ENCODE measurements around the gene MTG2. TPM values are rescaled to one million over a fixed set of nuclear protein-coding genes. Genes with fewer than 3 reads are reported as not detected.
"Not testable (repeated sequence)": the region's sequence is repeated elsewhere in the genome, so short reads cannot be mapped to it uniquely, and the experiment has no call there.

MTG2 gene
- total RNA-seq, 2 donors from 2014 or later = 40.0 to 53.0 TPM

DNA sequence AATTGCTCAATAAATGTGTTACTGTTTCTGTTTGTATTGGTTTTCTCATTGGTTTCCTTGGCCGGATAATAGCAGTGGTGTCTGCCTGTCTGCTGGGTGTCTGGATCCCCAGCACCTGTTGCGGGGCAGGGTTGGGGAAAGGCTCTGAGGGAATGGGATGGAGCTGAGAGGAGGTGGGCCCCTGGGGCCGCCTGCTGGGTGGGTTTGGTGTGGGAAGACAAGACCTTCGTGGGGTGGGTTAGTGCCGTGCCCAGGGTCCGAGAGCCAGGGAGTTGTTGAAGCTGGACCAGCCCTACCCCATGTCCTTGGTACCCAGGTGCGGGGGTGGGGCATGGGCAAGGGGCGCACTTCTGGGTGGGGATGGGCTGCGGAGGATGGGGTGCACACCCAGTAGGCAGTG lies 35.3 kb upstream of the MTG2 start:
- Histone ChIP-seq H3K4me1 (replicated peaks) (peaks cover 5% of the 10 kb centered on the region), H3K27ac (no peak overlapping the region), H3K36me3 (no peaks in the 10 kb centered on the region), H3K4me3 (no peak overlapping the region), H3K9me3 (no peaks in the 10 kb centered on the region), H3K27me3 (replicated peaks; ENCODE audit: insufficient read depth) (no peaks in the 10 kb centered on the region)
- TF ChIP-seq, protein P1, sequence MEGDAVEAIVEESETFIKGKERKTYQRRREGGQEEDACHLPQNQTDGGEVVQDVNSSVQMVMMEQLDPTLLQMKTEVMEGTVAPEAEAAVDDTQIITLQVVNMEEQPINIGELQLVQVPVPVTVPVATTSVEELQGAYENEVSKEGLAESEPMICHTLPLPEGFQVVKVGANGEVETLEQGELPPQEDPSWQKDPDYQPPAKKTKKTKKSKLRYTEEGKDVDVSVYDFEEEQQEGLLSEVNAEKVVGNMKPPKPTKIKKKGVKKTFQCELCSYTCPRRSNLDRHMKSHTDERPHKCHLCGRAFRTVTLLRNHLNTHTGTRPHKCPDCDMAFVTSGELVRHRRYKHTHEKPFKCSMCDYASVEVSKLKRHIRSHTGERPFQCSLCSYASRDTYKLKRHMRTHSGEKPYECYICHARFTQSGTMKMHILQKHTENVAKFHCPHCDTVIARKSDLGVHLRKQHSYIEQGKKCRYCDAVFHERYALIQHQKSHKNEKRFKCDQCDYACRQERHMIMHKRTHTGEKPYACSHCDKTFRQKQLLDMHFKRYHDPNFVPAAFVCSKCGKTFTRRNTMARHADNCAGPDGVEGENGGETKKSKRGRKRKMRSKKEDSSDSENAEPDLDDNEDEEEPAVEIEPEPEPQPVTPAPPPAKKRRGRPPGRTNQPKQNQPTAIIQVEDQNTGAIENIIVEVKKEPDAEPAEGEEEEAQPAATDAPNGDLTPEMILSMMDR (IDR thresholded peaks at IDR 0.05) = no peak
- TF ChIP-seq POLR2AphosphoS5 (IDR thresholded peaks at IDR 0.05) = no peak
- no peak for TF ChIP-seq POLR2A (IDR thresholded peaks at IDR 0.05)
- intact Hi-C loops (cut with DNase I) = loop anchor here (10.0 kb wide), 1 partner anchor 237 kb away; the partner anchor contains the start of gene RPS21
- no peak for DNase-seq (ENCODE audit: low spot score)
- 95% methylated on average over 9 of the region's 9 CpGs for WGBS

GRCh38 chr20:62148383-62148782 lies 34.4 kb upstream of the MTG2 start:
- not testable (repeated sequence) for DNase-seq (ENCODE audit: low spot score); H3K27me3 ChIP-seq (replicated peaks; ENCODE audit: insufficient read depth); H3K36me3 ChIP-seq; H3K9me3 ChIP-seq; H3K4me3 ChIP-seq; H3K4me1 ChIP-seq (replicated peaks); H3K27ac ChIP-seq
- intact Hi-C loops (cut with DNase I) = loop anchor here (10.0 kb wide), 1 partner anchor 236 kb away; the partner anchor contains the start of gene RPS21
- 94% methylated on average over 10 of the region's 10 CpGs for WGBS

DNA sequence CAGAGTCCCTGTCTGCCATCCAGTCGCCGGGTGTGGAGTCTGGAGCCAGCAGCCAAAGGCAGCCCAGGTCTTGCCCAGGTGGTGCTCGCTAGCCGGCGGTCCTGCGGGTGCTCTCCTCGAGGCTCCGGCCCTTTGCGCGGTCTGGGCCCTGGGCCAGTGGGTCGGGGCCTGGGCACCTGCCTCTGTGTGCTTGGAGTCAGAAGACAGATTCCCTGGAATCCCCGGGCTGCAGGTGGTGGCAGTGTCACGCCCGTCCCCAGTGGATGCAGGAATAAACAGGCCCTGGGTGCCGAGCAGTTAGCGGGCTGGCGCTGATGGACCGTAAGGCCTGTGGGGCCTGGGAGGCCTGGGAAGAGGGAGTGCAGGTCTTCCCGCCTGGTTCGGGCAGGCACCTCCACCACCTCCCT lies 33.9 kb upstream of the MTG2 start:
- 67% methylated on average over 20 of the region's 20 CpGs for WGBS
- no peak for TF ChIP-seq POLR2A (IDR thresholded peaks at IDR 0.05)
- no peak for TF ChIP-seq POLR2AphosphoS5 (IDR thresholded peaks at IDR 0.05)
- TF ChIP-seq, protein P1 (IDR thresholded peaks at IDR 0.05) = no peak
- Histone ChIP-seq H3K4me1 (replicated peaks) (peaks cover 5% of the 10 kb centered on the region), H3K27me3 (replicated peaks; ENCODE audit: insufficient read depth) (no peaks in the 10 kb centered on the region), H3K9me3 (no peaks in the 10 kb centered on the region), H3K36me3 (no peaks in the 10 kb centered on the region), H3K27ac (no peak overlapping the region), H3K4me3 (no peak overlapping the region)
- intact Hi-C loops (cut with DNase I) = loop anchor here (10.0 kb wide), 1 partner anchor 236 kb away; the partner anchor contains the start of gene RPS21
- no peak for DNase-seq (ENCODE audit: low spot score)

DNA sequence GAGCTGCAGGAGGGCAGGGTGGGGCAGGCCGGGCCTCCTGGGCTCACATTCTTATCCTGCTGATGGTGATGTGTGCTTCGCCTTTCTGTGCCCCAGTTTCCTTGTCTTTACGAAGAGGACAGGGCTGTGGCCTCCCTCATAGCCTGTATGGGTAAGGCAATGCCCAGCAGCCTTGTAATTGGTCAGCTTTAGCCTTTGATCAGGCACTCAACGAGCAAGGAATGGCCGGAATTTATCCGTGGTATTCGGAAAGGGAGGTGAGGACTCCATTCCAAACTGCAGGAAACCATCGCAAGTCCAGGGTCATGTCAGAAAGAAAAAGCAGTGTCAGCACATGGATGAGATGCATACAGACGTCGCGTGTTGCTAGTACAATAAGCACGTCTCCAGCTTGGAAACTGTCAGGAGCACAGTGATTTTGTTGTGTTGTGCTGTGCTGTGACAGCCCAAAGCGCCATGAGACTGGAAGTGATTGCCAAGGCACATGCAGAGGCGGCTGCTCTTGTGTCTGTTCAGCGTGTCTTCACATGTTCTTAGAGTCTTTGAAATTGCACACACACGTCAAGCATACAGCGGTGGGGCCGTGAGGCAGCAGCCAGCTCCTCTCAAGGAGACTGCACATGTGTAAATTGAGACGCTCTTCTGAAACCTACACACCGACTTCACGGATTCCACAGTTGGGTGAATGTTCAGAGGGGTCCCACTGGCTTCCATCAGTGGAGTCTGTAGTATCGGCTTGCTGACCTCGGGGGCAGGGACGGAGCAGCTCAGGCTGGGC lies 33.1 kb upstream of the MTG2 start:
- no peaks in the 10 kb centered on the region for H3K27me3 ChIP-seq (replicated peaks; ENCODE audit: insufficient read depth)
- no peak overlapping the region for H3K4me3 ChIP-seq
- H3K9me3 ChIP-seq = no peaks in the 10 kb centered on the region
- intact Hi-C loops (cut with DNase I) = loop anchor here (10.0 kb wide), 1 partner anchor 235 kb away; the partner anchor contains the start of gene RPS21
- no peaks in the 10 kb centered on the region for H3K36me3 ChIP-seq
- no peak overlapping the region for H3K27ac ChIP-seq
- DNase-seq (ENCODE audit: low spot score) = peak; percentile 56
- WGBS = 45% methylated on average over 24 of the region's 24 CpGs
- H3K4me1 ChIP-seq (replicated peaks) = peaks cover 2% of the 10 kb centered on the region
- peak; percentile 54 for TF ChIP-seq POLR2AphosphoS5 (IDR thresholded peaks at IDR 0.05)
- no peak for TF ChIP-seq POLR2A (IDR thresholded peaks at IDR 0.05)

DNA sequence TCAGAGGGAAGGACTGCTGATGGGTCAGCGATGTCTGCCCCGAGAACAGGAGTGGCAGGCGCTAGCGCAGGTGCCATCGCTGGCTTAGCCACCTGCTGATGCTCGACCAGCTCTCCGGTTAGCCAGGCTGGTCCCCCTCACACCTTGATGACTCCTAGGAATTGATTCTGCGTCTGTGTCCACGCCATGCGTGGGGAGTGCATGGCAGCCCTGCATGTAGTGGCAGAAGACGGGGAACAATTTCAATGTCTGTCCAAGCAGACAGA lies 32.6 kb upstream of the MTG2 start:
- 67% methylated on average over 11 of the region's 11 CpGs for WGBS

More for the DNA sequence above, 32.6 kb upstream of the MTG2 start:
- TF ChIP-seq, protein P1 (IDR thresholded peaks at IDR 0.05) = no peak
- TF ChIP-seq POLR2A (IDR thresholded peaks at IDR 0.05) = no peak
- no peak for TF ChIP-seq POLR2AphosphoS5 (IDR thresholded peaks at IDR 0.05)
- Histone ChIP-seq H3K27ac (no peak overlapping the region), H3K9me3 (no peaks in the 10 kb centered on the region), H3K4me3 (no peak overlapping the region), H3K4me1 (replicated peaks) (no peaks in the 10 kb centered on the region), H3K27me3 (replicated peaks; ENCODE audit: insufficient read depth) (no peaks in the 10 kb centered on the region), H3K36me3 (no peaks in the 10 kb centered on the region)
- intact Hi-C loops (cut with DNase I) = no loop called here
- DNase-seq (ENCODE audit: low spot score) = no peak
